HEK293 (cell line): Measurements from ENCODE around the gene SLC26A4.

Source experiments
- CTCF ChIA-PET: fragments of 350-600 bp; formaldehyde crosslinking; extraction: SDS; loops from one replicate; lab custom pipeline; 2021; ENCODE audit warnings: antibody characterized with exemption; lab: Yijun Ruan, JAX
- POLR2A ChIA-PET: fragments of 300-600 bp; formaldehyde crosslinking; extraction: SDS; loops from one replicate; lab custom pipeline; 2020; ENCODE audit warnings: antibody characterized with exemption, inconsistent platforms; lab: Yijun Ruan, JAX
- H3K27ac ChIP-seq: fragments of 200-500 bp; sonication (Bioruptor generic); 2 replicates; pipeline ENCODE4 v1.5.1; 2014; ENCODE audit warnings: low read depth, low read length, control low read depth, inconsistent platforms; ENCODE audit errors: extremely low read depth
- H3K36me3 ChIP-seq, 2 experiments: fragments of 200-500 bp in 1 of 2; sonication (Bioruptor generic) in 1 of 2; 1 replicate in 1 of 2; 2 replicates in 1 of 2; pipeline ENCODE4 v1.5.1; 2014 to 2017; ENCODE audit warnings: inconsistent platforms in 2 of 2, low read length in 2 of 2; ENCODE audit not compliant: control insufficient read depth in 2 of 2, insufficient read depth in 1 of 2
- H3K4me1 ChIP-seq: fragments of 200-500 bp; sonication (Bioruptor generic); 2 replicates; pipeline ENCODE4 v1.5.1; 2014; ENCODE audit warnings: mild to moderate bottlenecking, low read length, inconsistent platforms; ENCODE audit not compliant: control insufficient read depth, insufficient read depth
- H3K4me3 ChIP-seq: 2 replicates; pipeline ENCODE4 v1.5.1; 2011; ENCODE audit warnings: low read depth, mild to moderate bottlenecking, control low read depth, low read length, moderate library complexity
- H3K9me3 ChIP-seq: fragments of 200-500 bp; sonication (Bioruptor generic); 2 replicates; pipeline ENCODE4 v1.5.1; 2014; ENCODE audit warnings: low read depth, low read length, inconsistent platforms; ENCODE audit not compliant: control insufficient read depth, insufficient read depth
- BCL11B ChIP-seq: fragments of 450-650 bp; formaldehyde crosslinking; IDR thresholded peaks from 2 replicates; pipeline ENCODE4 v1.5.1; 2016; ENCODE audit warnings: low read depth, missing biosample characterization, missing genetic modification characterization
- KLF9 ChIP-seq: fragments of 450-650 bp; formaldehyde crosslinking; IDR thresholded peaks from 2 replicates; pipeline ENCODE4 v1.5.1; 2016; ENCODE audit warnings: missing biosample characterization, missing genetic modification characterization, low read depth
- ZBTB17 ChIP-seq: fragments of 450-650 bp; formaldehyde crosslinking; IDR thresholded peaks from 2 replicates; pipeline ENCODE4 v1.5.1; 2016; ENCODE audit warnings: missing biosample characterization, missing genetic modification characterization
- ZNF174 ChIP-seq: fragments of 450-650 bp; formaldehyde crosslinking; IDR thresholded peaks from 2 replicates; pipeline ENCODE4 v1.5.0; 2017; ENCODE audit warnings: missing biosample characterization, mild to moderate bottlenecking, missing genetic modification characterization
- ZNF341 ChIP-seq: fragments of 450-650 bp; formaldehyde crosslinking; IDR thresholded peaks from 2 replicates; pipeline ENCODE4; 2016; ENCODE audit warnings: low read depth, missing biosample characterization, missing genetic modification characterization
- ZNF350 ChIP-seq: fragments of 450-650 bp; formaldehyde crosslinking; IDR thresholded peaks from 2 replicates; pipeline ENCODE4 v1.5.0; 2017; ENCODE audit warnings: missing biosample characterization, mild to moderate bottlenecking, missing genetic modification characterization
- ZNF423 ChIP-seq: fragments of 450-650 bp; formaldehyde crosslinking; IDR thresholded peaks from 2 replicates; pipeline ENCODE4 v1.5.1; 2016; ENCODE audit warnings: missing biosample characterization, missing genetic modification characterization
- TF ChIP-seq, protein P1 (sequence below): fragments of 450-650 bp; formaldehyde crosslinking; conservative IDR thresholded peaks from 2 replicates; pipeline ENCODE4 v1.5.1; 2016; ENCODE audit warnings: low read depth, missing biosample characterization, missing genetic modification characterization
- TF ChIP-seq, protein P2 (sequence below): fragments of 450-650 bp; formaldehyde crosslinking; IDR thresholded peaks from 2 replicates; pipeline ENCODE4 v1.5.1; 2016; ENCODE audit warnings: missing biosample characterization, missing genetic modification characterization
- TF ChIP-seq, protein P3 (sequence below): fragments of 450-650 bp; formaldehyde crosslinking; IDR thresholded peaks from 2 replicates; pipeline ENCODE4 v1.5.1; 2016; ENCODE audit warnings: missing biosample characterization, missing genetic modification characterization
- TF ChIP-seq, protein P4 (sequence below): fragments of 450-650 bp; formaldehyde crosslinking; IDR thresholded peaks from 2 replicates; pipeline ENCODE4 v1.5.1; 2016; ENCODE audit warnings: missing biosample characterization, missing genetic modification characterization
- TF ChIP-seq, protein P5 (sequence below): sonication (generic); formaldehyde crosslinking; IDR thresholded peaks from 2 replicates; pipeline ENCODE4 v1.8.1; 2022; ENCODE audit warnings: mild to moderate bottlenecking, moderate library complexity, missing genetic modification reagents
- TF ChIP-seq, protein P6 (sequence below): fragments of 450-650 bp; formaldehyde crosslinking; IDR thresholded peaks from 2 replicates; pipeline ENCODE4 v1.5.1; 2016; ENCODE audit warnings: missing biosample characterization, missing genetic modification characterization

The SLC26A4 gene

DNA sequence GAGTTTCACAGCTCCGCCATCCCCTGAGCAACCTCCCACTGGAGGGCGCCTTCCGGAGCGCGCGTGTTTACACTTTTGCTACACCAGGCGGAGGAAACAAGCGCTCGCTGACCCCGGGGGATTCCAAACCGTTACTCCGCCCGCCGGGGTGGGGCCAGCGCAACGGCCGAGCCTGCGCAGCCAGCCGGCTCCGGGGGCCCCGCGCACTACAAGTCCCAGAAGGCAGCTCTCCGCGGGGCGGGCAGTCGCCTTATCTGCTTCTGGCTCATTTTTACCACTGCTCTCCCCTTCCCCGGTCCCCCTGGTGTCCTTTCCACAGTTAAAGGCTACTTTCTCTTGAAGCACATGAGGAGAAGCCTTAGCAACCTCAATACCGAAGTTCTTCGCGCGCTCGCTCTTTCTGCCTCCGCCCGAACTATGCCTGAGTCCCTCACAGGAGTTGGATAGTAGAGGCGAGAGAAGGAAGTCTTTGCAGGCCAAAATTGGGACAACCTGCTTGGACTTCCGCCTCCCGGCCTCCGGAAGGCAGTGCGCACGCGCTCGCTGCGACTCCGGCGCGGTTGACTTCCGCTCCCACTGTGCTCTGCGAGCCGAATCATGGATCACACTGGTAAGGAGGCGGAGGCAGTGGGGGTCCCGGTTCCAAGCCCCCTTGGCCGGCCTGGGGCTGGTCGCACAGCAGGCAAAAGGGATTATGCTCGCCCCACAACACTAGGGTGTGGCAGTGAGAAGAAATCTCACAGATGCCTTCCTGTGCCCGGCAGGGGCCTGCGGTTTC, 83.1 kb downstream of the SLC26A4 start, which contains the start of gene CBLL1 (continued):
- TF ChIP-seq KLF9 (tag by site-specific recombination) (0 out of 2 replicates have a peak, but pooled peaks have one; percentile 22), ZNF174 (no peak), ZNF341 (peak; percentile 79), ZNF423 (tag by site-specific recombination) (peak; percentile 52; the same call in 1 of the 2 replicates), ZBTB17 (tag by site-specific recombination) (peak; percentile 99)
- TF ChIP-seq, protein P1, sequence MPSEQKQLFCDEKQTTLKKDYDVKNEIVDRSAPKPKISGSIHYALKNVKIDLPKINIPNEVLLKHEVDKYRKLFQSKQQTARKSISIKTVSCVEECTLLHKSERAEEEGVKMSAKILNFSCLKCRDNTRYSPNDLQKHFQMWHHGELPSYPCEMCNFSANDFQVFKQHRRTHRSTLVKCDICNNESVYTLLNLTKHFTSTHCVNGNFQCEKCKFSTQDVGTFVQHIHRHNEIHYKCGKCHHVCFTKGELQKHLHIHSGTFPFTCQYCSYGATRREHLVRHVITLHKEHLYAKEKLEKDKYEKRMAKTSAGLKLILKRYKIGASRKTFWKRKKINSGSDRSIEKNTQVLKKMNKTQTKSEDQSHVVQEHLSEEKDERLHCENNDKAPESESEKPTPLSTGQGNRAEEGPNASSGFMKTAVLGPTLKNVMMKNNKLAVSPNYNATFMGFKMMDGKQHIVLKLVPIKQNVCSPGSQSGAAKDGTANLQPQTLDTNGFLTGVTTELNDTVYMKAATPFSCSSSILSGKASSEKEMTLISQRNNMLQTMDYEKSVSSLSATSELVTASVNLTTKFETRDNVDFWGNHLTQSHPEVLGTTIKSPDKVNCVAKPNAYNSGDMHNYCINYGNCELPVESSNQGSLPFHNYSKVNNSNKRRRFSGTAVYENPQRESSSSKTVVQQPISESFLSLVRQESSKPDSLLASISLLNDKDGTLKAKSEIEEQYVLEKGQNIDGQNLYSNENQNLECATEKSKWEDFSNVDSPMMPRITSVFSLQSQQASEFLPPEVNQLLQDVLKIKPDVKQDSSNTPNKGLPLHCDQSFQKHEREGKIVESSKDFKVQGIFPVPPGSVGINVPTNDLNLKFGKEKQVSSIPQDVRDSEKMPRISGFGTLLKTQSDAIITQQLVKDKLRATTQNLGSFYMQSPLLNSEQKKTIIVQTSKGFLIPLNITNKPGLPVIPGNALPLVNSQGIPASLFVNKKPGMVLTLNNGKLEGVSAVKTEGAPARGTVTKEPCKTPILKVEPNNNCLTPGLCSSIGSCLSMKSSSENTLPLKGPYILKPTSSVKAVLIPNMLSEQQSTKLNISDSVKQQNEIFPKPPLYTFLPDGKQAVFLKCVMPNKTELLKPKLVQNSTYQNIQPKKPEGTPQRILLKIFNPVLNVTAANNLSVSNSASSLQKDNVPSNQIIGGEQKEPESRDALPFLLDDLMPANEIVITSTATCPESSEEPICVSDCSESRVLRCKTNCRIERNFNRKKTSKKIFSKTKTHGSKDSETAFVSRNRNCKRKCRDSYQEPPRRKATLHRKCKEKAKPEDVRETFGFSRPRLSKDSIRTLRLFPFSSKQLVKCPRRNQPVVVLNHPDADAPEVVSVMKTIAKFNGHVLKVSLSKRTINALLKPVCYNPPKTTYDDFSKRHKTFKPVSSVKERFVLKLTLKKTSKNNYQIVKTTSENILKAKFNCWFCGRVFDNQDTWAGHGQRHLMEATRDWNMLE: peak; percentile 79
- TF ChIP-seq, protein P2, sequence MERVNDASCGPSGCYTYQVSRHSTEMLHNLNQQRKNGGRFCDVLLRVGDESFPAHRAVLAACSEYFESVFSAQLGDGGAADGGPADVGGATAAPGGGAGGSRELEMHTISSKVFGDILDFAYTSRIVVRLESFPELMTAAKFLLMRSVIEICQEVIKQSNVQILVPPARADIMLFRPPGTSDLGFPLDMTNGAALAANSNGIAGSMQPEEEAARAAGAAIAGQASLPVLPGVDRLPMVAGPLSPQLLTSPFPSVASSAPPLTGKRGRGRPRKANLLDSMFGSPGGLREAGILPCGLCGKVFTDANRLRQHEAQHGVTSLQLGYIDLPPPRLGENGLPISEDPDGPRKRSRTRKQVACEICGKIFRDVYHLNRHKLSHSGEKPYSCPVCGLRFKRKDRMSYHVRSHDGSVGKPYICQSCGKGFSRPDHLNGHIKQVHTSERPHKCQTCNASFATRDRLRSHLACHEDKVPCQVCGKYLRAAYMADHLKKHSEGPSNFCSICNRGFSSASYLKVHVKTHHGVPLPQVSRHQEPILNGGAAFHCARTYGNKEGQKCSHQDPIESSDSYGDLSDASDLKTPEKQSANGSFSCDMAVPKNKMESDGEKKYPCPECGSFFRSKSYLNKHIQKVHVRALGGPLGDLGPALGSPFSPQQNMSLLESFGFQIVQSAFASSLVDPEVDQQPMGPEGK (tag by site-specific recombination): peak; percentile 82

DNA sequence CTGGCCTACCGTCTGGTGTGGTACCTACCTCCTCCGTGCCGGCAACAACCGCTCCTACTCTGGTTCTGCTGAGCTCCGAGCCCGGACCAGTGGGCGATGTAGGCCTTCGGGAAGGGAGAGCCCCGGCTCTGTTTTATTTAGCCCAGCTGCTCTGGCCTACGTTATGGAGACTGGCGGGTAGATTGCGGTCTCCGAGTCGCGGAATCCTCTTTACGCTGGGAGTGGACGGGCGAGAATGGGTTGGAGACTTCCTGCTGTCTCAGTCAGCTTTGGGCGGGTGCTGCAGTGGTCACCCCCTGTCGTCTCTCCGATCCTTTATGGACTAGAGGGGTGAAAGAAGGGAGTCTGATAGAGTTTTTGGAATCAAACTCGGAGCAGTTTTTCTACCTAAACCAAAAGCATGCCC, 83.7 kb downstream of the SLC26A4 start:
- TF ChIP-seq ZBTB17 (tag by site-specific recombination) (peak; percentile 3), BCL11B (tag by site-specific recombination) (no peak), ZNF350 (tag by site-specific recombination) (no peak)
- TF ChIP-seq, protein P3, sequence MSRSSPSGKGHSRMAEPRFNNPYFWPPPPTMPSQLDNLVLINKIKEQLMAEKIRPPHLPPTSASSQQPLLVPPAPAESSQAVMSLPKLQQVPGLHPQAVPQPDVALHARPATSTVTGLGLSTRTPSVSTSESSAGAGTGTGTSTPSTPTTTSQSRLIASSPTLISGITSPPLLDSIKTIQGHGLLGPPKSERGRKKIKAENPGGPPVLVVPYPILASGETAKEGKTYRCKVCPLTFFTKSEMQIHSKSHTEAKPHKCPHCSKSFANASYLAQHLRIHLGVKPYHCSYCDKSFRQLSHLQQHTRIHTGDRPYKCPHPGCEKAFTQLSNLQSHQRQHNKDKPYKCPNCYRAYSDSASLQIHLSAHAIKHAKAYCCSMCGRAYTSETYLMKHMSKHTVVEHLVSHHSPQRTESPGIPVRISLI (tag by site-specific recombination): no peak
- TF ChIP-seq, protein P4, sequence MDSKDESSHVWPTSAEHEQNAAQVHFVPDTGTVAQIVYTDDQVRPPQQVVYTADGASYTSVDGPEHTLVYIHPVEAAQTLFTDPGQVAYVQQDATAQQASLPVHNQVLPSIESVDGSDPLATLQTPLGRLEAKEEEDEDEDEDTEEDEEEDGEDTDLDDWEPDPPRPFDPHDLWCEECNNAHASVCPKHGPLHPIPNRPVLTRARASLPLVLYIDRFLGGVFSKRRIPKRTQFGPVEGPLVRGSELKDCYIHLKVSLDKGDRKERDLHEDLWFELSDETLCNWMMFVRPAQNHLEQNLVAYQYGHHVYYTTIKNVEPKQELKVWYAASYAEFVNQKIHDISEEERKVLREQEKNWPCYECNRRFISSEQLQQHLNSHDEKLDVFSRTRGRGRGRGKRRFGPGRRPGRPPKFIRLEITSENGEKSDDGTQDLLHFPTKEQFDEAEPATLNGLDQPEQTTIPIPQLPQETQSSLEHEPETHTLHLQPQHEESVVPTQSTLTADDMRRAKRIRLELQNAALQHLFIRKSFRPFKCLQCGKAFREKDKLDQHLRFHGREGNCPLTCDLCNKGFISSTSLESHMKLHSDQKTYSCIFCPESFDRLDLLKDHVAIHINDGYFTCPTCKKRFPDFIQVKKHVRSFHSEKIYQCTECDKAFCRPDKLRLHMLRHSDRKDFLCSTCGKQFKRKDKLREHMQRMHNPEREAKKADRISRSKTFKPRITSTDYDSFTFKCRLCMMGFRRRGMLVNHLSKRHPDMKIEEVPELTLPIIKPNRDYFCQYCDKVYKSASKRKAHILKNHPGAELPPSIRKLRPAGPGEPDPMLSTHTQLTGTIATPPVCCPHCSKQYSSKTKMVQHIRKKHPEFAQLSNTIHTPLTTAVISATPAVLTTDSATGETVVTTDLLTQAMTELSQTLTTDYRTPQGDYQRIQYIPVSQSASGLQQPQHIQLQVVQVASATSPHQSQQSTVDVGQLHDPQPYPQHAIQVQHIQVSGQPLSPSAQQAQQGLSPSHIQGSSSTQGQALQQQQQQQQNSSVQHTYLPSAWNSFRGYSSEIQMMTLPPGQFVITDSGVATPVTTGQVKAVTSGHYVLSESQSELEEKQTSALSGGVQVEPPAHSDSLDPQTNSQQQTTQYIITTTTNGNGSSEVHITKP (tag by site-specific recombination): no peak
- TF ChIP-seq, protein P5, sequence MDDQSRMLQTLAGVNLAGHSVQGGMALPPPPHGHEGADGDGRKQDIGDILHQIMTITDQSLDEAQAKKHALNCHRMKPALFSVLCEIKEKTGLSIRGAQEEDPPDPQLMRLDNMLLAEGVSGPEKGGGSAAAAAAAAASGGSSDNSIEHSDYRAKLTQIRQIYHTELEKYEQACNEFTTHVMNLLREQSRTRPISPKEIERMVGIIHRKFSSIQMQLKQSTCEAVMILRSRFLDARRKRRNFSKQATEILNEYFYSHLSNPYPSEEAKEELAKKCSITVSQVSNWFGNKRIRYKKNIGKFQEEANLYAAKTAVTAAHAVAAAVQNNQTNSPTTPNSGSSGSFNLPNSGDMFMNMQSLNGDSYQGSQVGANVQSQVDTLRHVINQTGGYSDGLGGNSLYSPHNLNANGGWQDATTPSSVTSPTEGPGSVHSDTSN (CRISPR knock-in tag): 0 out of 2 replicates have a peak, but pooled peaks have one; percentile 33
- TF ChIP-seq, protein P6, sequence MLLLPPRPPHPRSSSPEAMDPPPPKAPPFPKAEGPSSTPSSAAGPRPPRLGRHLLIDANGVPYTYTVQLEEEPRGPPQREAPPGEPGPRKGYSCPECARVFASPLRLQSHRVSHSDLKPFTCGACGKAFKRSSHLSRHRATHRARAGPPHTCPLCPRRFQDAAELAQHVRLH (tag by site-specific recombination): peak; percentile 95
- Histone ChIP-seq H3K36me3 (peaks cover 3 to 7% of the 10 kb centered on the region in 2 experiments; a peak in 2 of 3 replicates), H3K9me3 (no peaks in the 10 kb centered on the region), H3K4me1 (peaks cover 2% of the 10 kb centered on the region; the same call in 1 of the 2 replicates), H3K4me3 (peak overlapping the region; percentile 73), H3K27ac (peak overlapping the region; percentile 82)
- ChIA-PET CTCF (interaction anchor here (8.8 kb wide), 1 partner anchor 134 kb away, joined by 106 read pairs; no protein-coding TSS in a partner anchor), POLR2A (interaction anchor here (1.0 to 2.0 kb wide), 4 partner anchors 83 to 781 kb away, joined by 3 to 13 read pairs (median 4); partner anchors contain the start of genes COG5, DUS4L and PNPLA8)
